Measurements from ENCODE around the gene OR6F1. TPM values are rescaled to one million over a fixed set of nuclear protein-coding genes. Genes with fewer than 3 reads are reported as not detected.
"Not testable (repeated sequence)": the region's sequence is repeated elsewhere in the genome, so short reads cannot be mapped to it uniquely, and the experiment has no call there.

The OR6F1 gene
- total RNA-seq, 3 donors from 2014 or later: not detected

DNA sequence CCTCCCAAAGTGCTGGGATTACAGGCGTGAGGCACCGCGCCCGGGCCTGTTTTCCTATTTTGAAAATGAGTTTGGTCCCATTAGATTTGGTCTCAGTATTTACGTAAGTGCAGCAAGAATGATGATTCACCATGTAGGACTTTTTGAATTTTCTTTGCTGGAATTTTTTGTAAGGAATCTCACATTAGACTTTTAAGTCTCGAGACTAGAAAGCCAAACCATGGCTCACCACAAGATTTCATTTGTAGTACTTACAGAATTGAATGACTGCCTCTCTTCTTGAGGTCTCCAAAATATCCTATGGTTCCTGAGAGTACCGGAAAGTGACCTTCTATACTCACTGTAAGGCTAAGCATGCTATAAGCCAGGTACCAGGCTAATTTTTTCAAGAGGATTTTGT is 31.2 kb upstream of the OR6F1 start:
- Histone ChIP-seq H3K4me1 (no peaks in the 10 kb centered on the region), H3K27ac (no peak overlapping the region), H3K36me3 (no peaks in the 10 kb centered on the region), H3K4me3 (no peak overlapping the region), H3K27me3 (no peaks in the 10 kb centered on the region), H3K9me3 (peaks cover 0 to 22% of the 10 kb centered on the region in 2 donors)
- TF ChIP-seq POLR2AphosphoS5 (IDR thresholded peaks at IDR 0.05) (no peak), POLR2A (IDR thresholded peaks at IDR 0.05) (no peak)
- TF ChIP-seq, protein P1, sequence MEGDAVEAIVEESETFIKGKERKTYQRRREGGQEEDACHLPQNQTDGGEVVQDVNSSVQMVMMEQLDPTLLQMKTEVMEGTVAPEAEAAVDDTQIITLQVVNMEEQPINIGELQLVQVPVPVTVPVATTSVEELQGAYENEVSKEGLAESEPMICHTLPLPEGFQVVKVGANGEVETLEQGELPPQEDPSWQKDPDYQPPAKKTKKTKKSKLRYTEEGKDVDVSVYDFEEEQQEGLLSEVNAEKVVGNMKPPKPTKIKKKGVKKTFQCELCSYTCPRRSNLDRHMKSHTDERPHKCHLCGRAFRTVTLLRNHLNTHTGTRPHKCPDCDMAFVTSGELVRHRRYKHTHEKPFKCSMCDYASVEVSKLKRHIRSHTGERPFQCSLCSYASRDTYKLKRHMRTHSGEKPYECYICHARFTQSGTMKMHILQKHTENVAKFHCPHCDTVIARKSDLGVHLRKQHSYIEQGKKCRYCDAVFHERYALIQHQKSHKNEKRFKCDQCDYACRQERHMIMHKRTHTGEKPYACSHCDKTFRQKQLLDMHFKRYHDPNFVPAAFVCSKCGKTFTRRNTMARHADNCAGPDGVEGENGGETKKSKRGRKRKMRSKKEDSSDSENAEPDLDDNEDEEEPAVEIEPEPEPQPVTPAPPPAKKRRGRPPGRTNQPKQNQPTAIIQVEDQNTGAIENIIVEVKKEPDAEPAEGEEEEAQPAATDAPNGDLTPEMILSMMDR (IDR thresholded peaks at IDR 0.05): no peak
- intact Hi-C loops (cut with DNase I; ENCODE audit: low total_unique reads): no loop called here
- DNase-seq (ENCODE audit: low spot score in 2 of 2): no peak

DNA sequence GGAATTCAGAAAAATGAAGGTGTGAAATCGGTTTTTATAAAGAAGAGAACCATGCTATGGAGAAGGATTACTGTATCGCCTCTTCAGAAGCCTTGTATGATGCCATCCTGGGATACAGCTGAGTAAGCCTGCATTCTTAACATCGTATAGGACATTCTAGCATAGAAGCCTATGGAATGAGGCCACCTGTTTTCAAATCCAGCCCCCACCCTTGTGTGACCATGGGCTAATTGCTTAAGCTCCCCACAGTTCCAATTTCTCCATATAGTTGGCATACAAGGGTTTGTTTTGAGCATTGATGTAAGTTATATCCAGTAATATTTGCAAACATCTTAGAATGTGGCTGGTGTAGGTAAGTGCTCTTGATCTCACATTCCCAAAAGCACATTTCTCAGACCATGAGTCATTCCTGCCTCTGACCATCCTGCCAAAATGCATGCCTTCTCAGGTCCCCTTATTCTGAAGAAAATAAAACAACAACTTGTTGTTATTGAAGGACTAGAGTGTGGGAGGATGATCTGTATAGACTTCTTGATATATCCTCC is 30.0 kb upstream of the OR6F1 start:
- Histone ChIP-seq H3K27ac (no peak overlapping the region), H3K4me3 (no peak overlapping the region), H3K9me3 (peaks cover 0 to 18% of the 10 kb centered on the region in 2 donors), H3K27me3 (no peaks in the 10 kb centered on the region), H3K4me1 (no peaks in the 10 kb centered on the region), H3K36me3 (no peaks in the 10 kb centered on the region)
- intact Hi-C loops (cut with DNase I; ENCODE audit: low total_unique reads): no loop called here
- no peak for DNase-seq (ENCODE audit: low spot score in 2 of 2)
- TF ChIP-seq POLR2A (IDR thresholded peaks at IDR 0.05): no peak
- TF ChIP-seq, protein P1 (IDR thresholded peaks at IDR 0.05): no peak
- TF ChIP-seq POLR2AphosphoS5 (IDR thresholded peaks at IDR 0.05): no peak

DNA sequence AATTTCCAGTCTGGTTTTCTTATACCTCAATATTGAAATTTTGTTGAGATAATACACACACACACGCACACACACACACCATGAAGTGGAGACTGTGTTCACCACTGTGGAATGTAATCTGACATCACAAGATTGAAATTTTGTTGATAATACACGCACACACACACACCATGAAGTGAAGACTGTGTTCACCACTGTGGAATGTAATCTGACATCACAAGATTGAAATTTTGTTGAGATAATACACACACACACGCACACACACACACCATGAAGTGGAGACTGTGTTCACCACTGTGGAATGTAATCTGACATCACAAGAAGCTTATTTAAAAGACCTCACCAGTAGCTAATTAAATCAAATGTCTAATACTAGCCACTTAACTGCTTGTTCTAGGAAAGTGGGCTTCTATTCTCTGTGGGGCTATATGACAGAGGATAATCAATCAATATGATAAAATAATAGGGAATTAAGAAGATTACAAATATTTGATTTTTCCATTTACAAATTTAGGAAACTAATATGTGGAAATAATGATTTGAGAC is 25.8 kb upstream of the OR6F1 start:
- H3K4me3 ChIP-seq; H3K9me3 ChIP-seq; H3K4me1 ChIP-seq; H3K27me3 ChIP-seq; H3K27ac ChIP-seq; intact Hi-C loops (cut with DNase I; ENCODE audit: low total_unique reads); DNase-seq (ENCODE audit: low spot score in 2 of 2); H3K36me3 ChIP-seq: not testable (repeated sequence)

DNA sequence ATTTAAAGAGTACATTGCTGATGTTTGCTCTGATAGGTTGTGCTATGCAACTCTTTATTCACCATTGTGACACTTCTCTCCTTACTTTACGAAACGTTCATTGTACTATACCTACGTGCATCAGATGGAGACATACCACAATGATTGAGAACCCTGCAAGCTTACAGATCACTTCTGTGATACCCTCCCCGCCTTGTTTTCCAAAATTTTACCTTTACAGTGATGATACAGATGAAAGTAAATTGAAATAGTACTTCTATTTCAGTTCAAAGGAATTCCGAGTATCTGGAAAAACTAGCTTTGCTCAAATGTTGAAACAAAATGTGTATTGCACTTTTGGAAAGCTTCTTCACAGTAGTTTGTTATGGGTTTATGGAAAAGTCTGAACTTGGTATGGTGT is 25.3 kb upstream of the OR6F1 start:
- Histone ChIP-seq H3K9me3 (no peaks in the 10 kb centered on the region), H3K27me3 (no peaks in the 10 kb centered on the region), H3K27ac (no peak overlapping the region), H3K4me1 (no peaks in the 10 kb centered on the region), H3K4me3 (no peak overlapping the region), H3K36me3 (no peaks in the 10 kb centered on the region)
- DNase-seq (ENCODE audit: low spot score in 2 of 2): no peak
- TF ChIP-seq, protein P1 (IDR thresholded peaks at IDR 0.05): no peak
- TF ChIP-seq POLR2A (IDR thresholded peaks at IDR 0.05): no peak
- TF ChIP-seq POLR2AphosphoS5 (IDR thresholded peaks at IDR 0.05): no peak
- intact Hi-C loops (cut with DNase I; ENCODE audit: low total_unique reads): no loop called here

DNA sequence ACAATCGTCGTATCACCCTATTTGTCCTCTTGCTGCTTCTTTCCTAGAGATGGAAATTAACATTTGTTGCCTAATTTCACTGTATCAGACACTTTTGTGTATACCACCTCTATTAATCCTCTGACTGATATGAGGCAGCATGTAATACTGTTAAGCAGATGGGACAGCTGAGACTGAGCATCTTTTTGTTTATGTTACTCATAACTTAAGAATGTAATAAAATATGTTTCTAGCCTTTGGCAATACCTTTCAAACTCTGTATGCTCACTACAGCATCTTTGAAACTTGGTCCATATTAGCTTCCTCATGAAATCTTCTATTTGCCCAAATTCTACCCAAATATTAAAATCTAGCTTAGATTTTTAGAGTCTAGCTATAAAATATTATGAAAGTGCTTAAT is 24.3 kb upstream of the OR6F1 start:
- H3K4me3 ChIP-seq: no peak overlapping the region
- H3K27ac ChIP-seq: no peak overlapping the region

More for the DNA sequence above, 24.3 kb upstream of the OR6F1 start:
- H3K4me1 ChIP-seq: no peaks in the 10 kb centered on the region
- H3K36me3 ChIP-seq: no peaks in the 10 kb centered on the region
- intact Hi-C loops (cut with DNase I; ENCODE audit: low total_unique reads): no loop called here
- H3K27me3 ChIP-seq: no peaks in the 10 kb centered on the region
- no peak for DNase-seq (ENCODE audit: low spot score in 2 of 2)
- TF ChIP-seq POLR2A (IDR thresholded peaks at IDR 0.05) (no peak), POLR2AphosphoS5 (IDR thresholded peaks at IDR 0.05) (no peak)
- TF ChIP-seq, protein P1 (IDR thresholded peaks at IDR 0.05): no peak
- no peaks in the 10 kb centered on the region for H3K9me3 ChIP-seq

Data from breast epithelium (tissue), 4 donors.